GM19468 (cell line): ENCODE measurements around the gene AP4S1.
"Not testable (repeated sequence)": the region's sequence is repeated elsewhere in the genome, so short reads cannot be mapped to it uniquely, and the experiment has no call there.

Source experiments
- ATAC-seq: cut with Tn5 transposase; IDR thresholded peaks from one replicate; pipeline ENCODE4 v1.9.1; 2021; ENCODE audit warnings: mild to moderate bottlenecking, moderate library complexity, moderate number of reproducible peaks; ENCODE audit not compliant: unreplicated experiment; ENCODE audit errors: extremely low read depth

AP4S1 gene

GRCh38 chr14:31004007-31004406, 21.4 kb upstream of the AP4S1 start:
- ATAC-seq = not testable (repeated sequence)

- no peak for ATAC-seq
Observed at GRCh38 chr14:31006703-31007102, 18.7 kb upstream of the AP4S1 start.

DNA sequence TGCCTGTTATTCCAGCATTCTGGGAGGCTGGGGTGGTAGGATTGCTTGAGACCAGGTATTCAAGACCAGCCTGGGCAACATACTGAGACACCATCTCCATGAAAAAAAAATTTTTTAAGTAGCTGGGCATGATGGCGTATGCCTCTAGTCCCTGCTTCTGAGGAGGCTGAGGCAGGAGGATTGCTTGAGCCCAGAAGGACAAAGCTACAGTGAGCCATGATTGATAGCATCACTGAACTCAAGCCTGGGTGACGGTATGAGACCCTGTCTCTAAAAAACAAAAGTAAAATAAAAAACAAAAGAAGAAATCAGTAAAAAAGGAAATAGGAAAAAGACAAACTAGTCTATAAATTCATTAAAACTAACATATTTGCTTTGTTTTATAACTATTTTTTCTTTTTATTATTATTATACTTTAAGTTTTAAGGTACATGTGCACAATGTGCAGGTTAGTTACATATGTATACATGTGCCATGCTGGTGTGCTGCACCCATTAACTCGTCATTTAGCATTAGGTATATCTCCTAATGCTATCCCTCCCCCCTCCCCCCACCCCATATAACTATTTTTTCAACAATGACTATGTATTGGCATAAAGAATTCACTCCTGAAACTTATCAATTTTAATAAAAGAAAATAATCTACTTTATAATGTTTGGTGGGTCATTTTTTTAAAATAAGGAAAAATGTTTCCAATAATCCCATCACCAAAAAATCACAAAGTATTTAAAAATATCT, 15.4 kb upstream of the AP4S1 start:
- ATAC-seq = no peak

DNA sequence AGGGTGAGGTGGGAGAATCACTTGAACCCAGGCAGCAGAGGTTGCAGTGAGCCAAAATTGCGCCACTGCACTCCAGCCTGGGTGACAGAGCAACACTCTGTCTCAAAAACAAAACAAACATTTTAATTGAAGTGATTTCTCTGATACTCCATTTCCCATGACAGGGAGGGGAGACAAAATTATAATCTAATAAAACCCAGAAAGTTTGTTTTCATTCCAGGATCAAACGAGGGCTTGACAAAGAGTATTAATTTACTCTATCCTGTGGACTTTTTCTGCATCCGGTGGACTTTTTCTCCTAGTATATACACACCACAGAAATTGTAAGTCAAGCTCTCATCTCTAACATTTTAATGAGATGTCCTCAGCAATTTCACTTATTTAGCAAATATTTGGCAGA, 14.5 kb upstream of the AP4S1 start:
- no peak for ATAC-seq

DNA sequence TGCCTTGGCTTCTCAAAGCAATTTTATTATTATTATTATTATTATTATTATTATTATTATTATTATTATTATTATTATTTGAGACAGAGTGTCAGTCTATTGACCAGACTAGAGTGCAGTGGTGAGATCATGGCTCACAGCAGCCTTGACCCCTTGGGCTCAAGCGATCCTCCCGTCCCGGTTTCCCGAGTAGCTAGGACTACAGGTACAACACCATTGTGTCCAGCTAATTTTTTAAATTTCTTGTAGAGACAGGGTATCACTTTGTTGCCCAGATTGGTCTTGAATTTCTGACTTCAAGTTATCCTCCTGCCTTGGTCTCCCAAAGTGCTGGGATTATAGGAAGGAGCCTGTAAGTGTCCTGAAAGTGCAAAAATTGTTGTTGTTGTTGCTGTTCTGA, 11.6 kb upstream of the AP4S1 start:
- no peak for ATAC-seq

DNA sequence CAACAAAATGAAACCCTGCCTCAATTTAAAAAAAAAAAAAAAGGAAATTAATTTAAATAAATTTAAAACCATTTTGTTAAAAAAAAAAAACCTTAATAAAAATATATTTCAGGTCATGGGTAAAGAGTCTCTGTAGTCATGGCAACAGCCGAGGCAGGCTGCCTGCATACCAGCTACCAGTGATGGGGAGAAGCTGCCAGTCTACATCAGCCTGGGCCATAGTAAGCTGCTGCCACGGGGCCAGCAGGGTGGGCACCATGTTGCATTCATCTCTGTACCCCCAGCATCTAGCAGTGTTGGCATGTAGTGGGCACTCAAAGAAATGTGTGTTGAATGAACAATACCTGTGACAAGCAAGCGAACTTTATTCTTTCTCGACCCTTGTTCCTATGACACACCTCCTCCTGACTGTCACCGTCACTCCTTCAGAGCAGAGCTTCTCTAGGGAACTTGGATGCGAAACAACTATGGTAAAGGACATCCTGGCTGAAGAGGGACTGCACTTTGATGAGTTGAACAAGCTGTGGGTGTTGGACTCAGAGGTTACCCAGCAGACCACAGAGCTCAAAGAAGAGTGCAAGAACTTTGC, 7.3 kb upstream of the AP4S1 start:
- no peak for ATAC-seq

DNA sequence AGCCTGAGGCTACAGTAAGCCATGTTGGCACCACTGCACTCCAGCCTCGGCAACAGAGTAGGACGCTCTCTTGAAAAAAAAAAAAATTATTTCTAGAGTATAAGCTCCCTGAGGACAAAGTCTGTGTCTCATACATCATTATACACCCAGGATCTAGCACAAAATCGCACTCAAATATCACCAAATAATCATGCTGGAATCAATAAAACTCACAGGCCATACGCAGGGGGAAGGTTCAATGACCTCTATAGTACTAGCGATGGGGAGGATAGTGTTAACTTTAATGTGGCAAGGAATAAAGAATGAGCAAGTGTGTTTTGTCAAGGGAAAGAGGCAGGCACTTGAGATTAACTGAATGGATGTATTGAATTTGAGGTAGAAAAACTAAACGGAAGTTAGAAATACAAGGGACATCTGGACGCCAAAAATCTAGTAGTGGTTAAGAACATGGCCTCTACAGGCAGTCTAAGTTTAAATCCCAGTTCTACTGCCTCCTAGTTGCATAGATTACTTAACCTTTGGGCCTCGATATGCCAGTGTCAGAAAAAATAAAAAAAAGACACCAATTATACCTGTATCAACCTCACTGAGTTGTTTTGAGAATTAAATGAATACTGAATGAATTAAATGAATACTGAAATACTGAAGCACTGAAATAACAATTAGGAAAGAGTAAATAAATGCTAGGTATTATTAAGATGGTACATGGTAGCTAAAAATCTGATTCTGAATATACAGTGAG, 4.4 kb upstream of the AP4S1 start:
- ATAC-seq = no peak

GRCh38 chr14:31021576-31021949, 3.9 kb upstream of the AP4S1 start:
- no peak for ATAC-seq

GRCh38 chr14:31022386-31022785, 3.1 kb upstream of the AP4S1 start:
- ATAC-seq = no peak

- ATAC-seq = no peak
Observed at GRCh38 chr14:31024010-31024480, 1.4 kb upstream of the AP4S1 start.

DNA sequence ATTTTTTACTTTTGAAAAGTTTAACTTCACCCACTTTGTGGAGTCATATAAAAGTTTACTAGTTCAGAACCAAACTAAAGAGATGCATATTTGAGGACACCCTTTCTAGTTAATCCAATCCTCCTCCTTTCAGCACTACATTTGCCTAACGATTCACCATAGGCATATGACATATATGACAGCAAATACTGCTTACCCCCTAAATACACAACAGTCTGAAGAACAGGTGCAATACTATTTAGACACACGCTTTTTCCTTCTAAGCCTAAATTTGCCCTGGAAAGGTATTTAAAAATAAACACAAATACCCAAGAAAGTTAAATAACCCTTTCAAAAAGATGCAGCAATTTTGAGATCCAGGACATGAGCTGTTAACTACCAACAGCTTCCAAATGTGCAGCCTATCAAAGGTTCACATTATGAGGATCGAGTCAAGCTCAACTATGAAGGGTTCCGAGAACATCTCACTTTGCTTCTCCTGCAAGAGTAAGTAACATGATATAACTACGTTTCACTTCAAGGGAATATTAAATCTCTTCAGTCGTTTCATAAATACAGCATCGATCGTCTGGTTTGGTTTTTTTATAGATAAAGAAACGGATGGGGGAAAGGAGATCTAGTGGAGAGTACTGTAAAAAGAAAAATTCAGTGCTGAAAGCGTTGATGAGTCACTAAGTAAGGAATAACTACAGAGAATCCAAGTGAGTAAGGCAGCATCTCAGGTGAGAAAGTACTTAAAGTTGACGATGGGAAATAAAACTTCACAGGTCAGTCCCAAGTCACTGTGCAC, 677 bp upstream of the AP4S1 start:
- no peak for ATAC-seq

- no peak for ATAC-seq
Observed at GRCh38 chr14:31026077-31026449, 614 bp downstream of the AP4S1 start, which contains the start of gene STRN3. TSS of gene STRN3 (minus strand) at chr14:31026379. CDS start at chr14:31026185, 194 bp downstream.

DNA sequence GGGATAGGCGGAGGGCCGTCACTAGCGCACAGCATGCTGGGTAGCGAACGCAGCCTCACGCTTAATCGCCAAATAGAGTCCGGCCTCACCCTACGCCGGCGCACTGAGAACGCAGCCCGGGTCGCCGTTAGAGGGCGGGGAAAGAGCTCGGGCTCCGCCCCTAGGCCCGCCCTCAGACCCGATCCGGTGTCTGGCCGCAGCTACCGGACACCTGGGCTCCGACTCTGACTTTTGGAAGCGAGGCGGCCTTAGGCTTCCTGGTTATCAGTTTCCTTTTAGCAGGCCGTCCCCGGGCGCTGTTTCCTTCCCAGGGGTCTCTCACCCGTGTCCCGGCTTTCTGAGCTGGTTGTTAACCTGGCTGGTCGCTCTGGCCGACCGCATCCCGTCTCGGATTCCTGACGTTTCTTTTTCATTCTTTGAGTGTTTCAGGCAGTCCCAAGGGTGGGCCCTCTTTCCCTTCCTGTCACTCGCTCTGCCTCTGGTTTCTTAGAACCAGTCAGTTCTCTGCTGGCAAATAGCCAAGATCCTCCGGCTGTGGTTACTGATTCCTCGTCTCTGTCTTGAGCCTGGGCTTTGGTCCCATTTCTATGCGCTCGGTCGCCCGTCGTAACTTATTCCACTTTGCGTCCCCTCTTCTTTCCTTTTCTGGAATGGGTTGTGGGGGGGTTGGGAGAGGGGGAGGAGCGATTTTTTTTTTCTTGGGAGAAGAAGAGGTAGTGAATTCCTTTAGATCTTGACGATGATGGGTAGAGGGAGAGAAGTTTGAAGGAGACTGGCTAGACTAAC, 1.2 kb downstream of the AP4S1 start:
- peak; percentile 91 for ATAC-seq

- no peak for ATAC-seq
Observed at GRCh38 chr14:31027847-31028246, 2.4 kb downstream of the AP4S1 start.

- ATAC-seq = no peak
Observed at GRCh38 chr14:31029016-31029970, 3.8 kb downstream of the AP4S1 start.

DNA sequence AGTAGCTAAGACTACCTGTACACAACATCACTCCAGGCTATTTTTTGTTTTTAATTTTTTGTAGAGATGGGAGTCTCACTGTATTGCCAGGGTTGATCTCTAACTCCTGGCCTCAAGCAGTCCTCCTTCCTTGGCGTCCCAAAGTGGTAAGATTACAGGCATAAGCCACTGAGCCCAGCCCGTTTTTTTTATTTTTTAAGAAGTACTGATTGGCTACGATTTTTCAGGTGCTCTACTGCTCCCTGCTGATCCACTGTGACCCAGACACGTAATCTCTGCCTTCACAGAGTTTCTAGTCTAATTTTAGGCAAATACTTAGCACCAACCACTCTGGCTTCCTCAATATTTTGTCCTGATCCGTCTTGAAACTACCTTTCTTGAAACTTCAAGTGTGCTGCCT, 5.0 kb downstream of the AP4S1 start:
- no peak for ATAC-seq

DNA sequence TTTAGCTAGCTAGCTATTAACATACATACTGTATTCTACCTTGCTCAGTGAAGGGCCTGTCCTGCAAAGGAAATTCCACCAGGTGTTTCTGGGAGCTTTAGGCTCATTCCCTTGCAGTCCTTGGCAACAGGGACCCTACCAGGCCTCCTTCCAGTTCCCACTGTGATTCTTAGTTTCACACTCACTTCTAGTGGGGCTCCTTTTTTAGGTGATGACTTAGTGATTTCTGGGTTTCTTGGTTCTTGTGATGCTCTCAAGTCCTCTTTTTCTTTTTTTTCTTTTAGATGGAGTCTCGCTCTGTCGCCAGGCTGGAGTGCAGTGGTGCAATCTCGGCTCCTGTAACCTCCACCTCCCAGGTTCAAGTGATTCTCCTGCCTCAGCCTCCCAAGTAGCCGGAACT, 11.1 kb downstream of the AP4S1 start:
- ATAC-seq = no peak

GRCh38 chr14:31037709-31038221, 12.3 kb downstream of the AP4S1 start:
- no peak for ATAC-seq
